OCI-LY7 (cell line): Measurements from ENCODE around the gene AARS2. TPM values are rescaled to one million over a fixed set of nuclear protein-coding genes. Genes with fewer than 3 reads are reported as not detected.
A peak's percentile ranks its signal among the peaks of the same experiment; 100 is the strongest.

ENCODE experiments used
- BruUV-seq: library from RNA; stranded (reverse); fragments of 400-500 nt; replicated peaks from 2 replicates; lab custom pipeline; 2021; lab: Mats Ljungman, UMichigan
- CTCF ChIA-PET: fragments of 300-600 bp; sonication (Branson Sonifier 250); formaldehyde crosslinking; loops from one replicate; lab custom pipeline; 2022; ENCODE audit warnings: antibody characterized with exemption; ENCODE audit not compliant: unreplicated experiment; lab: Charles Lee
- POLR2A ChIA-PET: fragments of 300-600 bp; sonication (Branson Sonifier 250); formaldehyde crosslinking; loops from one replicate; lab custom pipeline; 2022; ENCODE audit warnings: antibody characterized with exemption; lab: Charles Lee
- DNase-seq: peaks from one replicate; pipeline ENCODE4 v3.0.0-alpha.2; 2015; ENCODE audit warnings: low spot score
- H2AFZ ChIP-seq: fragments of 200-600 bp; sonication (generic), shearing (Covaris generic); 2 replicates; pipeline ENCODE4 v1.6.1; 2014; ENCODE audit warnings: mild to moderate bottlenecking, antibody characterized with exemption, low read length, moderate library complexity
- H3K27ac ChIP-seq: fragments of 200-600 bp; sonication (generic); 2 replicates; pipeline ENCODE4 v1.5.1; 2014; ENCODE audit warnings: mixed run types, low read depth, mild to moderate bottlenecking, moderate library complexity, low read length, inconsistent platforms; ENCODE audit not compliant: poor library complexity, severe bottlenecking
- H3K36me3 ChIP-seq: fragments of 200-600 bp; sonication (generic); 2 replicates; pipeline ENCODE4 v1.6.1; 2014; ENCODE audit warnings: mild to moderate bottlenecking, antibody characterized with exemption, low read length, moderate library complexity, mixed read lengths; ENCODE audit not compliant: insufficient read depth
- H3K4me1 ChIP-seq: fragments of 200-600 bp; sonication (generic); 2 replicates; pipeline ENCODE4 v1.5.1; 2014; ENCODE audit warnings: mild to moderate bottlenecking, low read length; ENCODE audit not compliant: insufficient read depth, poor library complexity, severe bottlenecking
- H3K4me2 ChIP-seq: fragments of 200-600 bp; sonication (generic); 2 replicates; pipeline ENCODE4 v1.6.1; 2014; ENCODE audit warnings: mild to moderate bottlenecking, low read length
- H3K4me3 ChIP-seq: fragments of 200-600 bp; sonication (generic); 2 replicates; pipeline ENCODE4 v1.5.1; 2014; ENCODE audit warnings: mild to moderate bottlenecking, low read depth, low read length; ENCODE audit not compliant: poor library complexity, severe bottlenecking
- H3K79me2 ChIP-seq: fragments of 200-600 bp; sonication (generic); 2 replicates; pipeline ENCODE4 v1.6.1; 2016; ENCODE audit warnings: low read depth, mild to moderate bottlenecking, low read length, moderate library complexity, mixed read lengths; ENCODE audit not compliant: insufficient read depth
- H3K9me2 ChIP-seq: fragments of 200-600 bp; sonication (generic); 2 replicates; pipeline ENCODE4 v1.6.1; 2016; ENCODE audit warnings: mild to moderate bottlenecking, low read length, mixed read lengths; ENCODE audit not compliant: insufficient read depth
- H3K9me3 ChIP-seq: fragments of 200-600 bp; sonication (generic); 2 replicates; pipeline ENCODE4 v1.6.1; 2014; ENCODE audit warnings: mild to moderate bottlenecking, mixed run types, low read length, mixed read lengths
- H4K20me1 ChIP-seq: fragments of 200-600 bp; sonication (generic); 2 replicates; pipeline ENCODE4 v1.6.1; 2014; ENCODE audit warnings: mild to moderate bottlenecking, antibody characterized with exemption, low read length, moderate library complexity, mixed read lengths; ENCODE audit not compliant: insufficient read depth
- EZH2phosphoT487 ChIP-seq: fragments of 200-600 bp; sonication (generic); IDR thresholded peaks from 2 replicates; pipeline ENCODE4 v1.6.1; 2018; ENCODE audit warnings: low read depth, borderline replicate concordance, mild to moderate bottlenecking, mixed run types, antibody characterized with exemption, low read length, moderate library complexity, mixed read lengths
- intact Hi-C: fragments of 100-400 bp; cut with micrococcal nuclease; formaldehyde crosslinking; loops from one replicate; pipeline ENCODE4 v1.10.0; 2022; ENCODE audit not compliant: unreplicated experiment
- total RNA-seq, 2 experiments: library from RNA; depleted of rRNA in 1 of 2; stranded (reverse); fragments of >200 nt in 1 of 2; shearing (Covaris generic) in 1 of 2; gene quantifications; 2 replicates each; pipeline ENCODE4 v1.2.3, GENCODE V29; 2014 to 2022
- TF ChIP-seq, protein P1 (sequence below): fragments of 200-600 bp; sonication (generic); conservative IDR thresholded peaks from 2 replicates; pipeline ENCODE4 v1.5.1; 2014; ENCODE audit warnings: mild to moderate bottlenecking, antibody characterized with exemption, low read length, moderate library complexity, mixed read lengths

The AARS2 gene
- total RNA-seq, 2 experiments from 2014 or later, result 20.7 to 22.0 TPM

DNA sequence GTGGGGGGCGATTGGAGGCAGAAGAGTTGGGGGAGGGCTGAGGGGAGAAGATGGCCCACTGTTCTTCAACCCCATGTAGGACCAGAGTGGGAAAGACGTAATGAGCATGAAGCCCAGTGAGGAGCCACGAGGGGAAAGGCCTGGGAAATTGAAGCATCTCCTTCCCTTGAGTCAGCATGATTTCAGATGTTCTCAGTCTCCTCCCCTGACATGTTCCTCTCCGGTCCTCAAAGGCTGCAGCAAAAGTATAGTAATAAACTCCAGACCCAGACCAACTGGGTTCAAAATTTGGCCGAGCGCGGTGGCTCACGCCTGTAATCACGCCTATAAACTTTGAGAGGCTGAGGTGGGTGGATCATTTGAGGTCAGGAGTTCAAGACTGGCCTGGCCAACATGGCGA is 45.9 kb downstream of the AARS2 start:
- no peak overlapping the region for H3K27ac ChIP-seq
- no peaks in the 10 kb centered on the region for H4K20me1 ChIP-seq
- TF ChIP-seq, protein P1, sequence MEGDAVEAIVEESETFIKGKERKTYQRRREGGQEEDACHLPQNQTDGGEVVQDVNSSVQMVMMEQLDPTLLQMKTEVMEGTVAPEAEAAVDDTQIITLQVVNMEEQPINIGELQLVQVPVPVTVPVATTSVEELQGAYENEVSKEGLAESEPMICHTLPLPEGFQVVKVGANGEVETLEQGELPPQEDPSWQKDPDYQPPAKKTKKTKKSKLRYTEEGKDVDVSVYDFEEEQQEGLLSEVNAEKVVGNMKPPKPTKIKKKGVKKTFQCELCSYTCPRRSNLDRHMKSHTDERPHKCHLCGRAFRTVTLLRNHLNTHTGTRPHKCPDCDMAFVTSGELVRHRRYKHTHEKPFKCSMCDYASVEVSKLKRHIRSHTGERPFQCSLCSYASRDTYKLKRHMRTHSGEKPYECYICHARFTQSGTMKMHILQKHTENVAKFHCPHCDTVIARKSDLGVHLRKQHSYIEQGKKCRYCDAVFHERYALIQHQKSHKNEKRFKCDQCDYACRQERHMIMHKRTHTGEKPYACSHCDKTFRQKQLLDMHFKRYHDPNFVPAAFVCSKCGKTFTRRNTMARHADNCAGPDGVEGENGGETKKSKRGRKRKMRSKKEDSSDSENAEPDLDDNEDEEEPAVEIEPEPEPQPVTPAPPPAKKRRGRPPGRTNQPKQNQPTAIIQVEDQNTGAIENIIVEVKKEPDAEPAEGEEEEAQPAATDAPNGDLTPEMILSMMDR, result no peak
- no peak for TF ChIP-seq EZH2phosphoT487
- no TSS peak for BruUV-seq
- H3K9me2 ChIP-seq, result no peaks in the 10 kb centered on the region
- H3K79me2 ChIP-seq, result peaks cover 27% of the 10 kb centered on the region
- no peak for DNase-seq
- H3K9me3 ChIP-seq, result no peaks in the 10 kb centered on the region
- H3K4me2 ChIP-seq, result no peak overlapping the region
- no peak overlapping the region for H3K4me3 ChIP-seq
- peaks cover 48% of the 10 kb centered on the region for H3K4me1 ChIP-seq
- H2AFZ ChIP-seq, result no peak overlapping the region
- CTCF ChIA-PET, result interaction anchor here (0.6 to 0.9 kb wide), 3 partner anchors 22 to 1392 kb away, joined by 4 to 19 read pairs (median 8); no protein-coding TSS in a partner anchor
- POLR2A ChIA-PET, result interaction anchor here (0.6 to 1.6 kb wide), 3 partner anchors 20 to 138 kb away, joined by 3 to 5 read pairs (median 5); partner anchors contain the start of gene HSP90AB1
- intact Hi-C loops, result loop anchor here (5.0 kb wide), 1 partner anchor 120 kb away; the partner anchor contains the start of gene CDC5L
- H3K36me3 ChIP-seq, result peaks cover 9% of the 10 kb centered on the region; the same call in 1 of the 2 replicates

DNA sequence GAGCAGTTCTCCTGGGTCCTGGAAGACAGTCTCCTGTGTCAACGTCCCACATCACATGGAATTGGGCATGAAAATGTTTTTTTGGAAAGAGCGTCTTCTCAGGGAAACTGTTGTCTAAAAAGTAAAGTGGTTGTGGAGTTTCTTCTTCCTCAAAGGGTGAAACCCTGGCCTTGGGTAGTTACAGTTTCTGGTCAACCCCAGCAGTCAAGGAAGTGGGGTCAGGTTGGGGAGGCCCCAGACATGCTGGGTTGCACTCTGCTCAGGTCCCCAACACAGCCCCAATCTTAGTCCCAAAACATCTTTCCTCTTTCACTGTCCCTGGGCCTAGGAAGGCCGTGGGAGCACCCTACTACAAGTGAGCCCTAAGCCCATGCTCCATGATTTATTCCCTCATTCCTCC is 46.8 kb downstream of the AARS2 start:
- Histone ChIP-seq H4K20me1 (no peaks in the 10 kb centered on the region), H3K9me2 (no peaks in the 10 kb centered on the region), H3K36me3 (peaks cover 18% of the 10 kb centered on the region; the same call in 1 of the 2 replicates), H3K27ac (no peak overlapping the region), H2AFZ (no peak overlapping the region), H3K9me3 (no peaks in the 10 kb centered on the region), H3K4me1 (peaks cover 57% of the 10 kb centered on the region), H3K79me2 (peaks cover 36% of the 10 kb centered on the region), H3K4me3 (no peak overlapping the region), H3K4me2 (no peak overlapping the region)
- ChIA-PET POLR2A (interaction anchor here (1.6 kb wide), 1 partner anchor 19 kb away, joined by 5 read pairs; the partner anchor contains the start of gene HSP90AB1), CTCF (interaction anchor here (0.6 to 0.9 kb wide), 3 partner anchors 21 to 1393 kb away, joined by 4 to 19 read pairs (median 8); no protein-coding TSS in a partner anchor)
- BruUV-seq, result no TSS peak
- no peak for DNase-seq
- no peak for TF ChIP-seq EZH2phosphoT487
- TF ChIP-seq, protein P1, result no peak
- intact Hi-C loops, result loop anchor here (5.0 kb wide), 1 partner anchor 121 kb away; the partner anchor contains the start of gene CDC5L

DNA sequence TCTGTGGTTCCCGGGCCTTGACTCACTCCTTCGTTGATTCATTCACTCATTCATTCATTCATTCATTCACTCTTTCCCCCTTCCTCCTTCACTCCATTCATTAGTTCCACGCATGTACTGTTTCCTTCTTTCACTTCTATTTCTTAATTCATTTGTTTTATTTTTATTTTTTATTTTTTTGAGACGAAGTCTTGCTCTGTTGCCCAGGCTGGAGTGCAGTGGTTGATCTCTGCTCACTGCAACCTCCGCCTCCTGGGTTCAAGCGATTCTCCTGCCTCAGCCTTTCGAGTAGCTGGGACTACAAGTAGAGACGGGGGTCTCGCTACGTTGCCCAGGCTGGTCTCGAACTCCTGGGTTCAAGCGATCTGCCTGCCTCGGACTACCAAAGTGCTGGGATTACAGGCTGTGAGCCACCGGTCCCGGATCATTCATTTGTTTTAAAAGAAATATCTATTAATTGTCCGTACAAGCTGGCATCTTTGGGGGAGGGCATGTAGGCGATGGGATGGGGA is 47.4 kb downstream of the AARS2 start:
- TF ChIP-seq EZH2phosphoT487, result no peak
- TF ChIP-seq, protein P1, result no peak
- Histone ChIP-seq H3K4me1 (peaks cover 62% of the 10 kb centered on the region), H3K27ac (peak overlapping the region; percentile 85), H4K20me1 (no peaks in the 10 kb centered on the region), H3K9me3 (no peaks in the 10 kb centered on the region), H3K4me2 (peak overlapping the region; percentile 96; the same call in 1 of the 2 replicates), H2AFZ (peak overlapping the region; percentile 56), H3K4me3 (peak overlapping the region; percentile 86), H3K36me3 (peaks cover 24% of the 10 kb centered on the region; the same call in 1 of the 2 replicates), H3K9me2 (no peaks in the 10 kb centered on the region), H3K79me2 (peaks cover 41% of the 10 kb centered on the region)
- POLR2A ChIA-PET, result no interaction called here
- no TSS peak for BruUV-seq
- CTCF ChIA-PET, result no interaction called here
- intact Hi-C loops, result loop anchor here (2.0 to 5.0 kb wide), 2 partner anchors 41 to 122 kb away; partner anchors contain the start of gene CDC5L
- DNase-seq, result no peak
